ENCODE results near the gene FAM177A1. TPM values are rescaled to one million over a fixed set of nuclear protein-coding genes. Genes with fewer than 3 reads are reported as not detected.

Gene FAM177A1, protein sequence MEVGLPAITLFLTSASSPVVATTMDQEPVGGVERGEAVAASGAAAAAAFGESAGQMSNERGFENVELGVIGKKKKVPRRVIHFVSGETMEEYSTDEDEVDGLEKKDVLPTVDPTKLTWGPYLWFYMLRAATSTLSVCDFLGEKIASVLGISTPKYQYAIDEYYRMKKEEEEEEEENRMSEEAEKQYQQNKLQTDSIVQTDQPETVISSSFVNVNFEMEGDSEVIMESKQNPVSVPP
- 21.7 and 24.4 TPM in 2 replicates for total RNA-seq (2013; cell fraction: nucleolus; rRNA removed)
- total RNA-seq (2014; rRNA removed) (17.1 and 21.4 TPM in 2 replicates), total RNA-seq (2014; rRNA removed; fragmentation: Illumina TruSeq; extraction: Trizol) (19.5 and 20.0 TPM in 2 replicates), total RNA-seq (2021) (21.4 TPM in 2 replicates), polyA plus RNA-seq (2011; rRNA removed) (27.5 and 28.0 TPM in 2 replicates), polyA plus RNA-seq (2014; fragmentation: Illumina TruSeq; extraction: Trizol) (18.8 and 28.5 TPM in 2 replicates), polyA plus RNA-seq (2014; fragmentation: Nextera tagmentation; extraction: Ambion mirVana) (10 to 100 TPM in 1 of 2 experiments, 1 to 10 TPM in 1; 5.3 to 11.0 TPM), polyA plus RNA-seq (2014; rRNA removed) (19.0 and 21.8 TPM in 2 replicates), polyA plus RNA-seq (2016; fragmentation: Nextera tagmentation; extraction: Ambion mirVana) (10 to 100 TPM; 36.3 to 38.6 TPM), polyA minus RNA-seq (2011; rRNA and poly(A)+ RNA removed) (4.3 and 8.2 TPM in 2 replicates), Bru-seq, nascent RNA (percentile 65 among the genes with signal in this experiment), BruChase-seq, experiment 1, labeled RNA remaining after a 6-hour chase (percentile 68 among the genes with signal in this experiment), BruChase-seq, experiment 2, labeled RNA remaining after a 2-hour chase (percentile 69 among the genes with signal in this experiment)
- polyA plus RNA-seq (2011; ENCODE audit: low read depth): 13.8 TPM
- polyA plus RNA-seq (2011; cell fraction: cytosol; rRNA removed): 17.9 and 19.9 TPM in 2 replicates
- polyA plus RNA-seq (2011; cell fraction: nucleus; rRNA removed): 6.9 and 8.0 TPM in 2 replicates
- polyA plus RNA-seq (2012): 22.0 and 22.6 TPM in 2 replicates
- polyA minus RNA-seq (2011; cell fraction: cytosol; rRNA and poly(A)+ RNA removed): 5.2 and 5.5 TPM in 2 replicates
- polyA minus RNA-seq (2011; cell fraction: nucleus; rRNA and poly(A)+ RNA removed): 9.9 and 19.9 TPM in 2 replicates
- long read RNA-seq, experiment 1, transcript FAM177A1-201 (5 exons, 2,927 nt): minor isoform, 5 of 27 reads
- long read RNA-seq, experiment 1, transcript FAM177A1-202 (6 exons, 858 nt): major isoform, 6 of 27 reads
- long read RNA-seq, experiment 1, partial matches to known transcripts: 1 of 27 reads
- long read RNA-seq, experiment 1, other reads (novel, unspliced or antisense): 11 of 27 reads
- long read RNA-seq, experiment 2, transcript FAM177A1-202 (6 exons, 858 nt): minor isoform, 6 of 34 reads
- long read RNA-seq, experiment 2, transcript FAM177A1-201 (5 exons, 2,927 nt): major isoform, 11 of 34 reads
- long read RNA-seq, experiment 2, partial matches to known transcripts: 1 of 34 reads
- long read RNA-seq, experiment 2, other reads (novel, unspliced or antisense): 11 of 34 reads

DNA sequence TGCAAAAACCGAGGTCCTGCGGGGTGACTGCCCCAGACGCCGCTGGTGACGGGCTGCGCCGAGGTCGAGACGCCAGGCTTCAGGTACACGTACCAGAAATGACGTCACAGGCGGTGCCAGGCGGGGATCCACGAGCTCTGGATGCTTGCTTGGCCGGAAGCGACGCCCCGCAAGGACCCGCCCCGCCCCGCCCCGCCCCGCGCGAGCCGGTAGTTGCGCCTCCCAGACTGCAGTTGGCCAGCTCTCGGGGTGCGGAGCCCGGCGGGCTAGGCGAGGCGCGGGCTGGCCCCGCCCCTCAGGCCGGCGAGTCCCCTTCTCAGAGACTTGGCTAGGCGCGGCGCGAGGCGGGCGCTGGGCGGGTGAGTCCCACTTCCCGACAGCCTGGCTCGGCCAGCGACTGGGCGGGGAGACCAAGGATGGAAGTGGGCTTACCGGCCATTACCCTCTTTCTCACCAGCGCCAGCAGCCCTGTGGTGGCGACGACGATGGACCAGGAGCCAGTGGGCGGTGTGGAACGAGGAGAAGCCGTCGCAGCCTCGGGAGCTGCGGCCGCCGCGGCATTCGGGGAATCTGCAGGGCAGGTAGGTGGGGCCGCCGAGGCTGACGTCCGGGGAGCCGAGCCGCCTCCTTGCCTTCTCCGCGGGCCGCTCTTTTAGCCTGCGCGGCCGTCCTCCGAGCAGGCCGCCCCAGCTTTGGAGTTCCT, at the start of gene FAM177A1:
Gene FAM177A1 (plus strand): TSS at position 225 of the 703 bp plus-strand sequence. CDS start 192 bp downstream, at position 417.
- Histone ChIP-seq H3K79me2 (ENCODE audit: control insufficient read depth, insufficient read depth, low read length) (peaks cover 3% of the 10 kb centered on the region), H3K36me3 (ENCODE audit: control insufficient read depth in 2 of 2, insufficient read depth in 2 of 2, low read length in 1 of 2) (no peaks in the 10 kb centered on the region), H3K27ac (ENCODE audit: control insufficient read depth, insufficient read depth) (peak within 1 kb of the TSS; percentile 67), H3K4me1 (ENCODE audit: control insufficient read depth, insufficient read depth, low read length) (peaks cover 6% of the 10 kb centered on the region; the same call in 1 of the 2 replicates), H2AFZ (ENCODE audit: control insufficient read depth, low read depth, low read length) (peak within 1 kb of the TSS; percentile 93), H3K27me3 (replicated peaks in 1 of 2; ENCODE audit: control insufficient read depth in 2 of 2, insufficient read depth in 2 of 2, low read length in 1 of 2) (no peaks in the 10 kb centered on the region), H3K4me3 (peak within 1 kb of the TSS; percentile 87), H3K4me2 (ENCODE audit: control insufficient read depth, insufficient read depth) (peak within 1 kb of the TSS; percentile 78), H4K20me1 (ENCODE audit: control insufficient read depth, insufficient read depth) (no peaks in the 10 kb centered on the region), H3K9me3 (replicated peaks; ENCODE audit: control insufficient read depth, insufficient read depth, low read length) (no peaks in the 10 kb centered on the region), H3K9ac (ENCODE audit: control insufficient read depth, insufficient read depth, low read length) (peak within 1 kb of the TSS; percentile 73)
- intact Hi-C loops (cut with micrococcal nuclease; ENCODE audit: unreplicated experiment): loop anchor here (1.0 to 5.0 kb wide), 4 partner anchors 63 to 371 kb away; partner anchors contain the start of genes PRORP and SRP54
- in situ Hi-C loops (cut with MboI): loop anchor here (10.0 kb wide), 1 partner anchor 369 kb away; no protein-coding TSS in a partner anchor
- ATAC-seq (peak; percentile 98), FAIRE-seq (peak; percentile 95), DNase-seq (ENCODE audit: low read depth, low spot score) (peak; percentile 78)
- RAD21 ChIA-PET (ENCODE audit: unreplicated experiment): interaction anchor here (0.8 to 2.1 kb wide), 13 partner anchors 15 to 375 kb away, joined by 3 to 29 read pairs (median 4); partner anchors contain the start of genes BAZ1A, PPP2R3C and SRP54
- BruUV-seq (replicated peaks): no TSS peak
- SMC1A ChIA-PET (ENCODE audit: uncharacterized antibody, unreplicated experiment): interaction anchor here (0.6 to 2.2 kb wide), 7 partner anchors 15 to 370 kb away, joined by 3 to 7 read pairs (median 4); partner anchors contain the start of gene PPP2R3C
- WGBS (ENCODE audit: insufficient coverage, insufficient replicate concordance, low lambda C conversion rate, missing lambda C conversion rate): under 1% methylated on average over 58 of the region's 77 CpGs
- CTCF ChIA-PET: interaction anchor here (0.9 to 3.1 kb wide), 5 partner anchors 64 to 370 kb away, joined by 3 to 20 read pairs (median 4); partner anchors contain the start of genes BAZ1A and SRP54
- POLR2A ChIA-PET: interaction anchor here (0.6 to 3.5 kb wide), 17 partner anchors 10 to 1095 kb away, joined by 3 to 37 read pairs (median 4); partner anchors contain the start of genes BAZ1A, PPP2R3C, PRORP and SRP54
- TF ChIP-seq, protein P1, sequence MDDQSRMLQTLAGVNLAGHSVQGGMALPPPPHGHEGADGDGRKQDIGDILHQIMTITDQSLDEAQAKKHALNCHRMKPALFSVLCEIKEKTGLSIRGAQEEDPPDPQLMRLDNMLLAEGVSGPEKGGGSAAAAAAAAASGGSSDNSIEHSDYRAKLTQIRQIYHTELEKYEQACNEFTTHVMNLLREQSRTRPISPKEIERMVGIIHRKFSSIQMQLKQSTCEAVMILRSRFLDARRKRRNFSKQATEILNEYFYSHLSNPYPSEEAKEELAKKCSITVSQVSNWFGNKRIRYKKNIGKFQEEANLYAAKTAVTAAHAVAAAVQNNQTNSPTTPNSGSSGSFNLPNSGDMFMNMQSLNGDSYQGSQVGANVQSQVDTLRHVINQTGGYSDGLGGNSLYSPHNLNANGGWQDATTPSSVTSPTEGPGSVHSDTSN (IDR thresholded peaks at IDR 0.05; ENCODE audit: insufficient replicate concordance, low read depth, low read length): no peak
- TF ChIP-seq, protein P2, sequence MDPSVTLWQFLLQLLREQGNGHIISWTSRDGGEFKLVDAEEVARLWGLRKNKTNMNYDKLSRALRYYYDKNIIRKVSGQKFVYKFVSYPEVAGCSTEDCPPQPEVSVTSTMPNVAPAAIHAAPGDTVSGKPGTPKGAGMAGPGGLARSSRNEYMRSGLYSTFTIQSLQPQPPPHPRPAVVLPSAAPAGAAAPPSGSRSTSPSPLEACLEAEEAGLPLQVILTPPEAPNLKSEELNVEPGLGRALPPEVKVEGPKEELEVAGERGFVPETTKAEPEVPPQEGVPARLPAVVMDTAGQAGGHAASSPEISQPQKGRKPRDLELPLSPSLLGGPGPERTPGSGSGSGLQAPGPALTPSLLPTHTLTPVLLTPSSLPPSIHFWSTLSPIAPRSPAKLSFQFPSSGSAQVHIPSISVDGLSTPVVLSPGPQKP (IDR thresholded peaks at IDR 0.05; ENCODE audit: low read depth, low read length): peak; percentile 71
- TF ChIP-seq GATAD2B (conservative IDR thresholded peaks at IDR 0.05; ENCODE audit: low read depth) (peak; percentile 85; the same call in 1 of the 2 replicates), NBN (IDR thresholded peaks at IDR 0.05) (peak; percentile 96; the same call in 1 of the 2 replicates), STAT3 (IDR thresholded peaks at IDR 0.05; ENCODE audit: low read depth, low read length) (no peak), JUNB (IDR thresholded peaks at IDR 0.05) (no peak), RB1 (IDR thresholded peaks at IDR 0.05; ENCODE audit: borderline replicate concordance) (no peak), WRNIP1 (IDR thresholded peaks at IDR 0.05; ENCODE audit: borderline replicate concordance, low read depth, low read length) (no peak), KAT2A (conservative IDR thresholded peaks at IDR 0.05; ENCODE audit: control insufficient read depth, low read depth, low read length) (no peak)
- TF ChIP-seq, protein P3, sequence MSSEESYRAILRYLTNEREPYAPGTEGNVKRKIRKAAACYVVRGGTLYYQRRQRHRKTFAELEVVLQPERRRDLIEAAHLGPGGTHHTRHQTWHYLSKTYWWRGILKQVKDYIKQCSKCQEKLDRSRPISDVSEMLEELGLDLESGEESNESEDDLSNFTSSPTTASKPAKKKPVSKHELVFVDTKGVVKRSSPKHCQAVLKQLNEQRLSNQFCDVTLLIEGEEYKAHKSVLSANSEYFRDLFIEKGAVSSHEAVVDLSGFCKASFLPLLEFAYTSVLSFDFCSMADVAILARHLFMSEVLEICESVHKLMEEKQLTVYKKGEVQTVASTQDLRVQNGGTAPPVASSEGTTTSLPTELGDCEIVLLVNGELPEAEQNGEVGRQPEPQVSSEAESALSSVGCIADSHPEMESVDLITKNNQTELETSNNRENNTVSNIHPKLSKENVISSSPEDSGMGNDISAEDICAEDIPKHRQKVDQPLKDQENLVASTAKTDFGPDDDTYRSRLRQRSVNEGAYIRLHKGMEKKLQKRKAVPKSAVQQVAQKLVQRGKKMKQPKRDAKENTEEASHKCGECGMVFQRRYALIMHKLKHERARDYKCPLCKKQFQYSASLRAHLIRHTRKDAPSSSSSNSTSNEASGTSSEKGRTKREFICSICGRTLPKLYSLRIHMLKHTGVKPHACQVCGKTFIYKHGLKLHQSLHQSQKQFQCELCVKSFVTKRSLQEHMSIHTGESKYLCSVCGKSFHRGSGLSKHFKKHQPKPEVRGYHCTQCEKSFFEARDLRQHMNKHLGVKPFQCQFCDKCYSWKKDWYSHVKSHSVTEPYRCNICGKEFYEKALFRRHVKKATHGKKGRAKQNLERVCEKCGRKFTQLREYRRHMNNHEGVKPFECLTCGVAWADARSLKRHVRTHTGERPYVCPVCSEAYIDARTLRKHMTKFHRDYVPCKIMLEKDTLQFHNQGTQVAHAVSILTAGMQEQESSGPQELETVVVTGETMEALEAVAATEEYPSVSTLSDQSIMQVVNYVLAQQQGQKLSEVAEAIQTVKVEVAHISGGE (CRISPR knock-in tag; IDR thresholded peaks at IDR 0.05): no peak

Data from GM12878 (cell line).